Esophagus (tissue), 2 donors: Measurements from ENCODE around the gene FIGN. TPM values are rescaled to one million over a fixed set of nuclear protein-coding genes. Genes with fewer than 3 reads are reported as not detected.

Experiments used
- H3K27ac ChIP-seq, 2 donors: one replicate each; pipeline ENCODE4 v1.5.1; 2013; ENCODE audit warnings: low read depth in 2 of 2, mild to moderate bottlenecking in 2 of 2, inconsistent platforms in 1 of 2, low read length in 1 of 2, moderate library complexity in 1 of 2
- H3K27me3 ChIP-seq, 2 donors: one replicate each; pipeline ENCODE4 v1.6.1; 2013; ENCODE audit warnings: low read length in 2 of 2, control low read depth in 1 of 2, mild to moderate bottlenecking in 1 of 2; ENCODE audit not compliant: insufficient read depth in 2 of 2, control insufficient read depth in 1 of 2
- H3K36me3 ChIP-seq, 2 donors: one replicate each; pipeline ENCODE4 v1.6.1; 2013; ENCODE audit warnings: low read length in 1 of 2; ENCODE audit not compliant: control insufficient read depth in 2 of 2, insufficient read depth in 2 of 2
- H3K4me1 ChIP-seq, 2 donors: one replicate each; pipeline ENCODE4 v1.6.1; 2013; ENCODE audit warnings: low read length in 1 of 2; ENCODE audit not compliant: control insufficient read depth in 2 of 2, insufficient read depth in 2 of 2
- H3K4me3 ChIP-seq, 2 donors: one replicate each; pipeline ENCODE4 v1.5.1; 2013; ENCODE audit warnings: low read length in 2 of 2, mild to moderate bottlenecking in 2 of 2, low read depth in 1 of 2, moderate library complexity in 1 of 2
- H3K9me3 ChIP-seq, 2 donors: one replicate each; pipeline ENCODE4 v1.6.1; 2013; ENCODE audit warnings: mild to moderate bottlenecking in 2 of 2, low read depth in 1 of 2, low read length in 1 of 2, moderate library complexity in 1 of 2; ENCODE audit not compliant: control insufficient read depth in 2 of 2, insufficient read depth in 1 of 2
- WGBS, 2 donors: extraction: QIAGEN DNeasy Blood & Tissue Kit; methylation state at CpG; one replicate each; pipeline ENCODE4 v1.1.7; 2013; 5-methylcytosine and 5-hydroxymethylcytosine counted together
- polyA plus RNA-seq, 2 donors: library from polyadenylated mRNA; stranded (reverse); fragments of 200-250 nt; gene quantifications; one replicate each; pipeline ENCODE4 v1.2.3, GENCODE V29; 2013
- donor health status: healthy with polysubstance abuse.
- donor health status: Bipolar disorder and iron deficiency.

FIGN gene
- polyA plus RNA-seq, 2 donors, result 0.21 to 0.49 TPM

DNA sequence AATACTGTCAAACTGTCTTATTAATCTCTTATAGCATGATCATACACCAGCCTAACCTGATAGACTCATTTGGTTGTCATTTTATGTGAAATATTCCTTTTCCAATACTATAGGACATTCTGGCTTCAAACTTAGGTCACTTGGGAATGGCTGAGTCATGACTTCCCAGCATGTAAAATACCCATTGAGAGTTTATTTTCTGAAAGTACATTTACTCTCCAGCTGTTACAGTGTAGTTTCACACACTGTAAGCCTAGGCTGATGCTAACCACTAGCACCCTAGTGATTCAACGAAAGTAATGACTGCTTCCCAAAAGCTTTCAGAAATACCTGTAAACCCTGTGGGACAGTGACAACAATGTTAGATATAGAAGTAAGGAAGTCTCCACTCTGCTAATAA lies 93.8 kb downstream of the FIGN start:
- Histone ChIP-seq H3K27ac (no peak overlapping the region), H3K36me3 (no peaks in the 10 kb centered on the region), H3K4me3 (no peak overlapping the region), H3K4me1 (no peaks in the 10 kb centered on the region), H3K27me3 (no peaks in the 10 kb centered on the region), H3K9me3 (no peaks in the 10 kb centered on the region)
- 81 to 85% methylated on average over 1 of the region's 1 CpG for WGBS, 2 donors

DNA sequence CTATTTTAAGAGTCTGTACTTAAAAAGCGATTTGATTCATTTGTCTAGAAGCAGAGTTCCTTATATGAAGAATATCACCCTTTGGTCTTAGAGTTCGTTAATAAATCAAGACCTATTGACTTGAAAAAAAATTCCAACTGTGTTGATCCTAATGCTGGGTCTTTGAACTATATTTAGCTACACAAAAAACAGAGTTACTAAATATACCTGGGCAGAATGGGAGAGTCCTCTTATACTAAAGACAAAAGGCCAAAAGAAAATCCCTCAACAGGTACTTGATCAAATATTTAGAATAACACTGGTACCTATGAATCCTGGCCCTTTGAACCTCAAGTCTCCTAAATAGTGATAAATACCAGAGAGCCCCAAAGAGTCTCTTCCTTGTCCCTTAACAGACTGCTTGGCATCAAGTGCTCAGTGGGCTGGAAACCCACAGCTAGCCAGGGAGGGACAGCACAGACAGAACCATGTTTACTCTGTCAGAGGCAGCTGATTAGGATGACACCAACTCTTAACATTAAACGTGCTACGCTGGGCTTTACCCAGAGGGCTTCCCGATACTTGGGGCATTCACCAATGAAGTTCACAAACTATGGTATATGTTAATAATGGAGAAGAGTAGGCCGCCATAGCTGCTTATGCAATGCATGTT lies 95.1 kb downstream of the FIGN start:
- no peaks in the 10 kb centered on the region for H3K27me3 ChIP-seq
- WGBS, 2 donors, result 80 to 86% methylated on average over 6 of the region's 6 CpGs
- H3K9me3 ChIP-seq, result no peaks in the 10 kb centered on the region
- H3K36me3 ChIP-seq, result no peaks in the 10 kb centered on the region
- H3K4me3 ChIP-seq, result no peak overlapping the region
- no peaks in the 10 kb centered on the region for H3K4me1 ChIP-seq
- no peak overlapping the region for H3K27ac ChIP-seq

DNA sequence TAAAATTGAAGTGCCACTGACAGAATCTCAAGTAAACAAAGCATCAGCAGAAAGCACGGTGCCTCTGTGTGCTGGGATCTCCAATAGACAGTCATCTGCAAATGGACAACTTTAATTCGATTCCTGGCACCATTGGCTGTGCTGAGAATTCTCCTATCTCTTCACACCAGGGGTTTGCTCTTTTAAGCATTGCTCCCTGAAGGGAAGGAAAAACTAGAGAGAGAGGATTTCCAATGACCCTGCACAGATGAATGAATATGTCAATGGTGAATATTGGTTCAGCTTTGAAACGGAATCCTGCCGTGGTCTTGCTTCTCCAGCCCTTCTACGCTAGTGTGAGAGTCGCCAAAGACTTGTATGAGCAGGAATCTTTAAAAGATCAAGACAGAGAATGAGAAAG lies 97.9 kb downstream of the FIGN start:
- no peaks in the 10 kb centered on the region for H3K9me3 ChIP-seq
- H3K4me3 ChIP-seq, result no peak overlapping the region
- no peaks in the 10 kb centered on the region for H3K4me1 ChIP-seq
- no peaks in the 10 kb centered on the region for H3K36me3 ChIP-seq
- WGBS, 2 donors, result 83% methylated on average over 6 of the region's 6 CpGs
- no peaks in the 10 kb centered on the region for H3K27me3 ChIP-seq
- H3K27ac ChIP-seq, result no peak overlapping the region

DNA sequence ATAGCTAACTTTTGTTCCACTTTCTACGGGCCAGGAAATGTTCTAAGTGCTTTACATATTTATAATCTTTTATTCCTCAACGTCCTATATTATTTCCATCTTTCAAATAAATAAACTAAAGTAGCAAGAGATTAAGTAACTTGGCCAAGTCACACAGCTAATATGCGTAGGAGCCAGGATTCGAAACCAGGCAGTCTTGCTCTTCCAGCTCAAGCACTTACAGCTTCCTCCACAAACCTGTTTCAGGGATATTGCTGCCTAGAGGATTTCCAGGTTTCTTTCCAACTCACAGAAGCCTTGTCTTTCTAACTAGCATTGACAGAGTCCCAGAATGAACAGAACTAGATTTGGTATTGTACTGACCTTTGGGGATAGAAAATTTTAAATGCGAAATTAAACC lies 102.5 kb downstream of the FIGN start:
- Histone ChIP-seq H3K27me3 (no peaks in the 10 kb centered on the region), H3K4me3 (no peak overlapping the region), H3K9me3 (peaks cover 0 to 2% of the 10 kb centered on the region in 2 donors), H3K4me1 (no peaks in the 10 kb centered on the region), H3K36me3 (no peaks in the 10 kb centered on the region), H3K27ac (no peak overlapping the region)
- WGBS, 2 donors, result 55 to 63% methylated on average over 5 of the region's 5 CpGs

DNA sequence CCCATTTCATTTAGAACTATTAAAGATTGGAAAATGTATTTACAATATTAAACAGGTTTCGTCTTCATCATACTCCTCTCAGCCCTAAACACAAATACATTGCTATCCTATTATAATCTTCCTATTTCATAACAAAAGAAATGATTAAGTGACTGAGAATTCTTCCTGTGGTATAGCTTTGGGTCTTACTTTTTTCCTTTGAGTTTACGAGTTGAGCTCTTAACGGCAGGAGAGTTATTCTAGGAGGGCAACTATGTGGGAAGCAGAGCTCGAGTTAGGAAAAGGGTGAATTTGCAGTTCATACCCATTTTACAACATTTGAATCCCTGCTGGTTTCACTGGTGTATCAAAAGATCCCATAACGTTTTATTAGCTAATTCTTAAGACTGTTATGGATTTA lies 105.0 kb downstream of the FIGN start:
- H3K4me1 ChIP-seq, result no peaks in the 10 kb centered on the region
- H3K4me3 ChIP-seq, result no peak overlapping the region
- 80% methylated on average over 5 of the region's 5 CpGs for WGBS, 2 donors

DNA sequence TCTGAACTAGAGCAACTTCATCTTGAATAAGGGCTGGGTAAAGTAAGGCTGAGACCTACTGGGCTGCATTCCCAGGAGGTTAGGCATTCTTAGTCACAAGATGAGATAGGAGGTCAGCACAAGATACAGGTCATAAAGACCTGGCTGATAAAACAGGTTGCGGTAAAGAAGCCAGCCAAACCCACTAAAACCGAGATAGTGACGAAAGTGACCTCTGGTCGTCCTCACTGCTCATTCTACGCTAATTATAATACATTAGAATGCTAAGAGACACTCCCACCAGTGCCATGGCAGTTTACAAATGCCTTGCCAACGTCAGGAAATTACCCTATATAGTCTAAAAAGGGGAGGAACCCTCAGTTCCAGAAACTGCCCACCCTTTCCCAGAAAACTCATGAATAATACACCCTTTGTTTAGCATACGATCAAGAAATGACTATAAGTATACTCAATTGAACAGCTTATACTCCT lies 109.1 kb downstream of the FIGN start:
- H3K27me3 ChIP-seq, result no peaks in the 10 kb centered on the region
- WGBS, 2 donors, result 69 to 81% methylated on average over 7 of the region's 7 CpGs
- H3K27ac ChIP-seq, result no peak overlapping the region
- no peaks in the 10 kb centered on the region for H3K36me3 ChIP-seq
- peaks cover 0 to 2% of the 10 kb centered on the region in 2 donors for H3K9me3 ChIP-seq
- H3K4me3 ChIP-seq, result no peak overlapping the region
- no peaks in the 10 kb centered on the region for H3K4me1 ChIP-seq

More for the DNA sequence above, 105.0 kb downstream of the FIGN start:
- Histone ChIP-seq H3K36me3 (no peaks in the 10 kb centered on the region), H3K27ac (no peak overlapping the region), H3K27me3 (no peaks in the 10 kb centered on the region), H3K9me3 (peaks cover 0 to 2% of the 10 kb centered on the region in 2 donors)

DNA sequence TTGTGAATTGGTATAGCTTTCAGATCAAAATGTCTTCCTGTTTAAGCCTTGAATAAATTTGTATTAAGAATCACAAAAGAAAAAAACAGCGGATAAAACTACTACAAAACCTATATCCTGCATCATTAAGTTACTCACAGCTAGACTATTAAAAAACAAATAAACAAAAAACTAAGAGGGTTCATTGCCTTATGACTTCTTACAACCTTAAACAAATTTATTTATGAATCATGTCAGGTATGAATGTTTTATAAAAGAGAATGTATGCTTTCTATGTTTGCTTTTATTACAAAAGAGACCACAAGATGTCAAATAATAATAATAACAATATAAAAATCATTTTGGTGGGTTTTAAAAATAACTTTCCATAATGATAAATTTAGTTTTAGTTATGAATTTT lies 109.6 kb downstream of the FIGN start:
- Histone ChIP-seq H3K27me3 (no peaks in the 10 kb centered on the region), H3K4me1 (no peaks in the 10 kb centered on the region), H3K9me3 (peaks cover 0 to 2% of the 10 kb centered on the region in 2 donors), H3K36me3 (no peaks in the 10 kb centered on the region), H3K4me3 (no peak overlapping the region), H3K27ac (no peak overlapping the region)
- WGBS, 2 donors, result 93 to 95% methylated on average over 1 of the region's 1 CpG

DNA sequence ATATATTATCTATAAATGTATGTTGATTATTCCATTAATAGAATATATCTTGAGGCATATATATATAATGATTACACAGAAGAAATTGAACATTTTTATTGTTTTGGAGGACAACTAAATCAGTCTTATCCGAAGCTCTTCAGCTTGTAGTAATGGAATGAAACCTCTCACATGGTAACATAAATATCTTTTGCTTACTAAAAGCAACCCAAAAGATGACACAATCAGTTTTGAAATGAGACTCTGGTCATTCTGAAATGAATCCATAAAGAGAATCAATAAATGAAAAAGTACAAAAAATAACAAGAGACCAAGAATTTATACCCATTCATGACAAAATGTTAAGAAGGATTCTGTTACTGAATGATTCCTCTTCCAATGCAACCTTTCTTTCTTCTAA lies 110.2 kb downstream of the FIGN start:
- 78 to 95% methylated on average over 1 of the region's 1 CpG for WGBS, 2 donors
- no peaks in the 10 kb centered on the region for H3K27me3 ChIP-seq
- H3K27ac ChIP-seq, result no peak overlapping the region
- H3K4me1 ChIP-seq, result no peaks in the 10 kb centered on the region
- peaks cover 0 to 2% of the 10 kb centered on the region in 2 donors for H3K9me3 ChIP-seq
- no peak overlapping the region for H3K4me3 ChIP-seq
- no peaks in the 10 kb centered on the region for H3K36me3 ChIP-seq

DNA sequence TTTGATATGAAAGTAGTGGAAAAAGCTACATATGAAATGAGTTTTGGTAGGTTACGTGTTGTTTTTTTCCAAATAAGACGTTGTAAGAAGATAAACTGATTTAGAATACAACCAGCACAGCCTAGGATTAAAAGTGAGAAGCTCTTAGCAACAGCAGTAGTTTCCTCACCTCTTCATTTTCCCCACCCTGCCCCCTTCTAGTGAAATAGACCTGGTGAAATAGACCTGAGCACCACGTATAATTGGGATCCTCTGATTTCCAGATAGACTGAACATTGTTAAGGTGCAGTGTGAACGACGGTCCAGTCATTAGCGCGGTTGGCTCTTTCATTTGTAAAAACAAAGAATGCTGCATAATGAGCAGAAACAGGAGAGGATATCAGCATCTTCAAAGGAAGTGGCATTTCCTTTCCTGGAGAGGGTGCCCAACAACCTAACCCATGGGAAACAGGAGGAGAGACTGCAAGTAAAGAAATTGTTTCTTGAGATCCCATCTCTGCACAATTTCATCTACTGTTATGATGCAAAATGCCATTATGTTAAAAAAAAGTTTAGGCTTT lies 114.3 kb downstream of the FIGN start:
- WGBS, 2 donors, result 68 to 78% methylated on average over 7 of the region's 7 CpGs
- Histone ChIP-seq H3K9me3 (no peaks in the 10 kb centered on the region), H3K36me3 (no peaks in the 10 kb centered on the region), H3K27ac (no peak overlapping the region), H3K4me3 (no peak overlapping the region), H3K4me1 (no peaks in the 10 kb centered on the region), H3K27me3 (no peaks in the 10 kb centered on the region)

DNA sequence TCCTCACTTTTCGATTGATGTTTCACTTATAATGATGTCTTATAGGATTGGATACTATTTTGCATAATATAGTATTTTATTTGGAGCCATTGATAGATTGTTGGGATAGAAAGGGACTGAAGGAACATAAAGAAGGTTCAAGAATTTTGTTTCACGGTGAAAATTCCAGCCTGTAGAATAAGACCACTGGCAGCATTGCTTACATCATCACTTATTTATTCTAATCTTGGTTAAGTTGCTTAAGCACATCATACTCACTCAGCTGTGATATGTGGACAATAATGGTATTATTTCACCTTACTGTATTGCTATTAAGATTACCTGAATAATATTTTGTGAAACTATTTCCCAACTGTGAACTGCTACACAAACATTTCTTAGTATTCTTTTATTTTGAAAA lies 118.3 kb downstream of the FIGN start:
- H3K36me3 ChIP-seq, result no peaks in the 10 kb centered on the region
- H3K4me3 ChIP-seq, result no peak overlapping the region
- WGBS, 2 donors, result 88% methylated on average over 2 of the region's 2 CpGs
- H3K27me3 ChIP-seq, result no peaks in the 10 kb centered on the region
- no peak overlapping the region for H3K27ac ChIP-seq
- H3K4me1 ChIP-seq, result no peaks in the 10 kb centered on the region
- H3K9me3 ChIP-seq, result no peaks in the 10 kb centered on the region
